Smooth muscle cell (in vitro differentiated cells): ENCODE measurements around the gene CGRRF1. TPM values are rescaled to one million over a fixed set of nuclear protein-coding genes. Genes with fewer than 3 reads are reported as not detected.

Experiments
- DNase-seq: peaks from one replicate; lab custom pipeline; 2025; ENCODE audit not compliant: unreplicated experiment; lab: John Stamatoyannopoulos, UW
- H2AFZ ChIP-seq: fragments of 200-600 bp; sonication (generic); 2 replicates; pipeline ENCODE4 v1.6.0; 2016; ENCODE audit warnings: antibody characterized with exemption, low read depth, mild to moderate bottlenecking
- H3F3A ChIP-seq: fragments of 200-600 bp; sonication (generic); 2 replicates; pipeline ENCODE4 v1.6.0; 2017; ENCODE audit warnings: antibody characterized with exemption, low read depth
- H3K27ac ChIP-seq: fragments of 200-600 bp; sonication (generic); 2 replicates; pipeline ENCODE4 v1.5.1; 2016; ENCODE audit warnings: low read depth, mild to moderate bottlenecking
- H3K27me3 ChIP-seq: fragments of 200-600 bp; sonication (generic); 2 replicates; pipeline ENCODE4 v1.6.1; 2016; ENCODE audit warnings: low read depth, mild to moderate bottlenecking
- H3K36me3 ChIP-seq: fragments of 200-600 bp; sonication (generic); 2 replicates; pipeline ENCODE4 v1.5.1; 2016; ENCODE audit warnings: low read depth
- H3K4me1 ChIP-seq: fragments of 200-600 bp; sonication (generic); 2 replicates; pipeline ENCODE4 v1.5.1; 2016; ENCODE audit warnings: low read depth
- H3K4me2 ChIP-seq: fragments of 200-600 bp; sonication (generic); 2 replicates; pipeline ENCODE4 v1.6.0; 2016; ENCODE audit warnings: mild to moderate bottlenecking
- H3K4me3 ChIP-seq: fragments of 200-600 bp; sonication (generic); 2 replicates; pipeline ENCODE4 v1.5.1; 2016; ENCODE audit warnings: mild to moderate bottlenecking
- H3K79me2 ChIP-seq: fragments of 200-600 bp; sonication (generic); 2 replicates; pipeline ENCODE4 v1.6.0; 2016; ENCODE audit warnings: low read depth, mild to moderate bottlenecking
- H3K9ac ChIP-seq: fragments of 200-600 bp; sonication (generic); 2 replicates; pipeline ENCODE4 v1.6.0; 2016; ENCODE audit warnings: low read depth
- H3K9me3 ChIP-seq: fragments of 200-600 bp; sonication (generic); replicated peaks from 2 replicates; pipeline ENCODE4 v1.5.1; 2016; ENCODE audit warnings: low read depth
- H4K20me1 ChIP-seq: fragments of 200-600 bp; sonication (generic); 2 replicates; pipeline ENCODE4 v1.6.0; 2016; ENCODE audit warnings: low read depth
- CTCF ChIP-seq: fragments of 200-600 bp; sonication (generic); IDR thresholded peaks from 2 replicates; pipeline ENCODE4 v1.5.1; 2017; ENCODE audit warnings: borderline replicate concordance, mild to moderate bottlenecking, antibody characterized with exemption; ENCODE audit not compliant: insufficient read depth, poor library complexity, severe bottlenecking
- WGBS: methylation state at CpG from one replicate; pipeline ENCODE4 v1.1.7; 2016; ENCODE audit warnings: low lambda C conversion rate; 5-methylcytosine and 5-hydroxymethylcytosine counted together
- polyA plus RNA-seq: library from polyadenylated mRNA; unstranded; fragments of >200 nt; fragmentation: Nextera tagmentation; extraction: Ambion mirVana; gene quantifications from 2 replicates; pipeline ENCODE4 v1.2.1, GENCODE V29; 2016
- total RNA-seq: library from RNA; depleted of rRNA; stranded (reverse); fragments of >200 nt; gene quantifications from 2 replicates; pipeline ENCODE4 v1.2.3, GENCODE V29; 2014

CGRRF1 gene
- total and polyA plus RNA-seq, 2 experiments from 2014 or later: 20.7 to 30.6 TPM

- H3K9ac ChIP-seq: no peak overlapping the region
- 96% methylated on average over 4 of the region's 4 CpGs for WGBS
- no peak overlapping the region for H2AFZ ChIP-seq
- H3K36me3 ChIP-seq: no peaks in the 10 kb centered on the region
- DNase-seq: no peak
- no peak for TF ChIP-seq CTCF
- H3K9me3 ChIP-seq: no peaks in the 10 kb centered on the region
- H3K4me3 ChIP-seq: no peak overlapping the region
- peaks cover 6% of the 10 kb centered on the region for H4K20me1 ChIP-seq
- H3K79me2 ChIP-seq: peaks cover 14% of the 10 kb centered on the region
- H3K4me2 ChIP-seq: no peak overlapping the region
- no peaks in the 10 kb centered on the region for H3F3A ChIP-seq
- no peak overlapping the region for H3K27ac ChIP-seq
- H3K27me3 ChIP-seq: no peaks in the 10 kb centered on the region
- H3K4me1 ChIP-seq: no peaks in the 10 kb centered on the region
Measured at GRCh38 chr14:54524410-54524809, 14.7 kb downstream of the CGRRF1 start.

GRCh38 chr14:54528973-54529372 lies 19.3 kb downstream of the CGRRF1 start:
- H3K36me3 ChIP-seq: no peaks in the 10 kb centered on the region
- no peaks in the 10 kb centered on the region for H3K27me3 ChIP-seq
- no peak overlapping the region for H3K9ac ChIP-seq
- H3K4me3 ChIP-seq: no peak overlapping the region
- no peak overlapping the region for H3K4me2 ChIP-seq
- H3F3A ChIP-seq: no peaks in the 10 kb centered on the region
- H4K20me1 ChIP-seq: no peaks in the 10 kb centered on the region
- WGBS: 85% methylated on average over 2 of the region's 2 CpGs
- no peaks in the 10 kb centered on the region for H3K4me1 ChIP-seq
- H3K27ac ChIP-seq: no peak overlapping the region
- no peak overlapping the region for H2AFZ ChIP-seq
- no peak for TF ChIP-seq CTCF
- no peaks in the 10 kb centered on the region for H3K9me3 ChIP-seq
- no peak for DNase-seq
- H3K79me2 ChIP-seq: no peaks in the 10 kb centered on the region

- Histone ChIP-seq H3K27ac (no peak overlapping the region), H3K4me2 (no peak overlapping the region), H3K4me3 (no peak overlapping the region), H3K9ac (no peak overlapping the region), H4K20me1 (no peaks in the 10 kb centered on the region), H3K9me3 (no peaks in the 10 kb centered on the region), H3K79me2 (no peaks in the 10 kb centered on the region), H3K27me3 (no peaks in the 10 kb centered on the region), H2AFZ (no peak overlapping the region), H3K36me3 (no peaks in the 10 kb centered on the region), H3K4me1 (no peaks in the 10 kb centered on the region), H3F3A (no peaks in the 10 kb centered on the region)
- no peak for TF ChIP-seq CTCF
- WGBS: 75% methylated on average over 1 of the region's 1 CpG
- no peak for DNase-seq
Measured at GRCh38 chr14:54529811-54530210, 20.1 kb downstream of the CGRRF1 start.

GRCh38 chr14:54532111-54533012 lies 22.7 kb downstream of the CGRRF1 start:
- TF ChIP-seq CTCF: no peak
- no peak for DNase-seq
- H3K27me3 ChIP-seq: no peaks in the 10 kb centered on the region
- no peak overlapping the region for H3K4me2 ChIP-seq
- H3K79me2 ChIP-seq: no peaks in the 10 kb centered on the region
- no peak overlapping the region for H3K4me3 ChIP-seq
- no peak overlapping the region for H2AFZ ChIP-seq
- WGBS: 97% methylated on average over 3 of the region's 3 CpGs
- no peaks in the 10 kb centered on the region for H3K9me3 ChIP-seq
- H4K20me1 ChIP-seq: no peaks in the 10 kb centered on the region
- no peak overlapping the region for H3K9ac ChIP-seq
- H3F3A ChIP-seq: no peaks in the 10 kb centered on the region
- no peaks in the 10 kb centered on the region for H3K4me1 ChIP-seq
- no peaks in the 10 kb centered on the region for H3K36me3 ChIP-seq
- no peak overlapping the region for H3K27ac ChIP-seq
